ENCODE results near the gene MTCL1. TPM values are rescaled to one million over a fixed set of nuclear protein-coding genes. Genes with fewer than 3 reads are reported as not detected.
A peak's percentile ranks its signal among the peaks of the same experiment; 100 is the strongest.

Gene MTCL1
- total RNA-seq, 1 donor from 2014 or later: 54.4 TPM

DNA sequence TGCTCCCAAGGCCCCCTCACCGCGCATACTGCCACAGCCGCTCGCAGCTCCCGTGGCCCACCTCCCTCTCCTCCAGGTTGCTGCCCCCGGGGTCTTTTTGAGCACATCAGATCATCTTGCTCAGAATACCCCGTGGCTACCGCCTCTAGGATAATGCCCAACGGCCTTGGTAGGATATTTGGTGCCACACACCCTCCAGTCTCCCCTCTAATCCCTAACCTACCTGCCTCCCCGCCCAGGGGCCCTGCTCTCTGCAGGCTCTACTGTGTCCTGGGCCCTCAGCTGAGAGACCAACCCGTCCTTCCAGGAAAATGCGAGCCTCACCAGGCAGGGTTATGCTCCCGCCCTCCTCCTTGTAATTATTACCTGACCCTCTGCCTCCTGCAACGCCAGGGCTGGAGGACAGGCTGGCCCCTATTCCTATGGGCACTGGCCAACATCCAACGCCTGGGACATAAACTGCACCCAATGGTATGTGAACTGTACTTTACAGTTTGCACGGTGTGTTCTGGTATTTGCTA is 1.5 kb upstream of the MTCL1 start:
- Mint-ChIP-seq H3K27me3 (ENCODE audit: low read depth) (no peaks in the 10 kb centered on the region), H3K4me3 (ENCODE audit: unreplicated experiment) (no peak overlapping the region), H3K9me3 (ENCODE audit: low read depth) (no peaks in the 10 kb centered on the region), H3K36me3 (ENCODE audit: low read depth) (no peaks in the 10 kb centered on the region), H3K27ac (ENCODE audit: unreplicated experiment) (peak overlapping the region; percentile 93), H3K4me1 (ENCODE audit: low read depth) (peaks cover 46% of the 10 kb centered on the region)
- TF ChIP-seq, protein P1, sequence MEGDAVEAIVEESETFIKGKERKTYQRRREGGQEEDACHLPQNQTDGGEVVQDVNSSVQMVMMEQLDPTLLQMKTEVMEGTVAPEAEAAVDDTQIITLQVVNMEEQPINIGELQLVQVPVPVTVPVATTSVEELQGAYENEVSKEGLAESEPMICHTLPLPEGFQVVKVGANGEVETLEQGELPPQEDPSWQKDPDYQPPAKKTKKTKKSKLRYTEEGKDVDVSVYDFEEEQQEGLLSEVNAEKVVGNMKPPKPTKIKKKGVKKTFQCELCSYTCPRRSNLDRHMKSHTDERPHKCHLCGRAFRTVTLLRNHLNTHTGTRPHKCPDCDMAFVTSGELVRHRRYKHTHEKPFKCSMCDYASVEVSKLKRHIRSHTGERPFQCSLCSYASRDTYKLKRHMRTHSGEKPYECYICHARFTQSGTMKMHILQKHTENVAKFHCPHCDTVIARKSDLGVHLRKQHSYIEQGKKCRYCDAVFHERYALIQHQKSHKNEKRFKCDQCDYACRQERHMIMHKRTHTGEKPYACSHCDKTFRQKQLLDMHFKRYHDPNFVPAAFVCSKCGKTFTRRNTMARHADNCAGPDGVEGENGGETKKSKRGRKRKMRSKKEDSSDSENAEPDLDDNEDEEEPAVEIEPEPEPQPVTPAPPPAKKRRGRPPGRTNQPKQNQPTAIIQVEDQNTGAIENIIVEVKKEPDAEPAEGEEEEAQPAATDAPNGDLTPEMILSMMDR (IDR thresholded peaks at IDR 0.05): no peak
- DNase-seq (ENCODE audit: low spot score): no peak

GRCh38 chr18:8704361-8705237 is 757 bp upstream of the MTCL1 start:
- Mint-ChIP-seq H3K4me3 (ENCODE audit: unreplicated experiment) (peak overlapping the region; percentile 82), H3K27me3 (ENCODE audit: low read depth) (no peaks in the 10 kb centered on the region), H3K9me3 (ENCODE audit: low read depth) (no peaks in the 10 kb centered on the region), H3K36me3 (ENCODE audit: low read depth) (no peaks in the 10 kb centered on the region), H3K4me1 (ENCODE audit: low read depth) (peaks cover 53% of the 10 kb centered on the region), H3K27ac (ENCODE audit: unreplicated experiment) (peak overlapping the region; percentile 93)
- TF ChIP-seq, protein P1 (IDR thresholded peaks at IDR 0.05): peak; percentile 38
- DNase-seq (ENCODE audit: low spot score): peak; percentile 95

DNA sequence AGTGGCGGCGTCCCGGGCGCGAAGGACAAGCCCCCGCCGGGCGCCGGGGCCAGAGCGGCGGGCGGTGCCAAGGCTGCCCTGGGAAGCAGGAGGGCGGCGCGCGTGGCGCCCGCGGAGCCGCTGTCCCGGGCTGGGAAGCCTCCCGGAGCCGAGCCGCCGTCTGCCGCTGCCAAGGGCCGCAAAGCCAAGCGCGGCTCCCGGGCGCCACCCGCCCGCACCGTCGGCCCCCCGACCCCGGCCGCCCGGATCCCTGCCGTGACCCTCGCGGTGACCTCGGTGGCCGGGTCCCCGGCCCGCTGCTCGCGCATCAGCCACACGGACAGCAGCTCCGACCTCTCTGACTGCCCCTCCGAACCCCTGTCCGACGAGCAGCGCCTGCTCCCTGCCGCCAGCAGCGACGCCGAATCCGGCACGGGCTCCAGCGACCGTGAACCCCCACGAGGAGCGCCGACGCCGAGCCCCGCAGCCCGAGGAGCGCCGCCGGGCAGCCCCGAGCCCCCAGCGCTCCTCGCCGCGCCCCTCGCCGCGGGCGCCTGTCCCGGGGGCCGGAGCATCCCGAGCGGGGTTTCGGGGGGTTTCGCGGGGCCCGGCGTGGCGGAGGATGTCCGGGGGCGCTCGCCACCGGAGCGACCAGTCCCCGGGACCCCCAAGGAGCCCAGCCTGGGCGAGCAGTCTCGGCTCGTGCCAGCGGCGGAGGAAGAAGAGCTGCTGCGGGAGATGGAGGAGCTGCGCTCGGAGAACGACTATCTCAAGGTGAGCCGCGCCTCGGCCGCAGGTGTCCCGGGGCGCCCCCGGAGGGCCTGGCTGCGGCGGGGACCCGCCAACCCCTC is 820 bp downstream of the MTCL1 start:
- Mint-ChIP-seq H3K27ac (ENCODE audit: unreplicated experiment) (peak overlapping the region; percentile 58), H3K27me3 (ENCODE audit: low read depth) (no peaks in the 10 kb centered on the region), H3K4me1 (ENCODE audit: low read depth) (peaks cover 53% of the 10 kb centered on the region), H3K9me3 (ENCODE audit: low read depth) (peaks cover 2% of the 10 kb centered on the region), H3K36me3 (ENCODE audit: low read depth) (peaks cover 2% of the 10 kb centered on the region), H3K4me3 (ENCODE audit: unreplicated experiment) (peak overlapping the region; percentile 99)
- TF ChIP-seq, protein P1 (IDR thresholded peaks at IDR 0.05): no peak
- no peak for DNase-seq (ENCODE audit: low spot score)

- Mint-ChIP-seq H3K4me1 (ENCODE audit: low read depth) (peaks cover 49% of the 10 kb centered on the region), H3K4me3 (ENCODE audit: unreplicated experiment) (peak overlapping the region; percentile 99), H3K36me3 (ENCODE audit: low read depth) (peaks cover 2% of the 10 kb centered on the region), H3K27me3 (ENCODE audit: low read depth) (no peaks in the 10 kb centered on the region), H3K27ac (ENCODE audit: unreplicated experiment) (peak overlapping the region; percentile 95), H3K9me3 (ENCODE audit: low read depth) (peaks cover 2% of the 10 kb centered on the region)
- DNase-seq (ENCODE audit: low spot score): no peak
- TF ChIP-seq, protein P1 (IDR thresholded peaks at IDR 0.05): peak; percentile 76
These were observed 1.6 kb downstream of the MTCL1 start for GRCh38 chr18:8706791-8707555.

Data from chondrocyte (in vitro differentiated cells).